ENCODE data around the gene MYNN.
"Not testable (repeated sequence)": the region's sequence is repeated elsewhere in the genome, so short reads cannot be mapped to it uniquely, and the experiment has no call there.

MYNN gene

DNA sequence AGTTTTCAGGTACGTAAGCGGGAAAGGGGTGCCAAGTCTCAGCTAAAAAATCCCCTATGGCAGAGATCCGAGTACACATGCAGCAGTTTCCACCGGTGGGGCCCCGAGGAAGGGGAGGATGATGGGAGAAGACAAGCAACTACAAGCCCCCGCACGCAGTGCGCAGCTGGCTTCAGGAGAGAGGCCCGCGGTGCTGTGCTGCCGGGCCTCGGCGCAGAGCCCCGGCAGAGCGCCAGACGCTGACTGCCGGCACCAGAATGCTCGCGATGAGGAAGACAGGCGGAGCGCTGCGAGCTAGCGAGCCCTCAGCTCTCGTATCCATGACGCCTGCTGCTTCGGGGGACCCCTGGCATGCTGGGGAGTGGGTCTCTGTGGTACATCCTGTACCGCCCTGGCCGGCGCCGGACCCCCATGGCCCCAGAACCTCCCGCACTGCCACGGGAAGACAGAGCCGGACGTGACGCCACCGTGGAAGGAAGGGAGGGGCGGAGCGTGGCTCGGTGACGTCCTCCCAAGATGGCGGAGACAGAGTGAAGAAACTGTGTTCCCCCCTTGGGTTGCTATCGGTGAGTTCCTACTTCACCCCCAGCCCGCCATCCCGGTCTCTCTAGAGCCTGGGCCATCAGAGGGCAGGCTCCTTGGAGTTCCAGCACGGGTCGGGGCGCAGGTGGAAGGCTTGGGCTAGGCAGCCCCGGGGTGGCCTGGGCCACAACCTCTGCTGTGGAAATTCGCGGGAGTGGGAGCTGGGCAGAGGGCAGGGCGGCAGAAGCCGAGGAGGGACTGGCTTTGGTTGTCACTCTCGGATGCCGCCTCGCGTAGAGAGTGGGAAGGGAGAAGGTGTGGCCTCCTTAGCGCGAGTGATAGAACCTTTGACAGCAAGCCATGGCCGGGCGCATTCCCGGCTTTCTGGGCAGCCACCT lies at the start of gene MYNN:
MYNN (plus strand) TSS at position 500 of the 920 bp plus-strand sequence. CDS start 900 bp downstream, outside the sequence.
- DNase-seq (ENCODE audit: low spot score), result peak; percentile 84

DNA sequence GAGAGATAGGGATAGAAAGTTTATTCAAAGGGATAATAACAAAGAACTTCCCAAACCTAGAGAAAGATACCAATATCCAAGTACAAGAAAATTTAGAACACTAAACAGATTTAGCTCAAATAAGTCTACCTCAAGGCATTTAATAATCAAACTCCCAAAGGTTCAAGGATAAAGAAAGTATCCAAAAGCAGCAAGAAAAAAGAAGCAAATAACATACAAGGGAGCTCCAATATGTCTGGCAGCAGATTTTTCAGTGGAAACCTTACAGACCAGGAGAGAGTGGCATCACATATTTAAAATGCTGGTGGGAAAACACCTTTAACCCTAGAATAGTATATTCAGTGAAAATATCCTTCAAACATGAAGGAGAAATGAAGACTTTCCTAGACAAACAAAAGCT lies 41.3 kb upstream of the MYNN start:
- DNase-seq (ENCODE audit: low spot score), result not testable (repeated sequence)

DNA sequence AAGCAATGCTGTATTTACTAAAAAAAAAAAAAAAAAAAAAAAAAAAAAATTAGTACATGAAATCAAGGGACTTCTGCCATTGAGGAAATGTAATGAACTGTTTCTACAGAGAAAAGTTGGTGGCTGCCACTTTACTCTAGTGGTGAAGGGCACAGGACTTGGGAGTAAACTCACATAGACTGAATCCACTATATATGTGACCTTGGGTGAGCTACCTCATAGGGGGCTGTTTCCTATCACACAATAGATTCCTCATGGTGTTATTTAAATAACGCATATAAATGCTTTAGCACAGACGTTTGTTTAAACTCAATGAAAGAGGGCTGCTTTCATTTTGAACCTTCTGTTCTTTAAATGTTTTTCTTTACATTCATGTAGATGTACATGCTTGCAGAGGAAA lies 34.1 kb upstream of the MYNN start:
- no peak for DNase-seq (ENCODE audit: low spot score)

DNA sequence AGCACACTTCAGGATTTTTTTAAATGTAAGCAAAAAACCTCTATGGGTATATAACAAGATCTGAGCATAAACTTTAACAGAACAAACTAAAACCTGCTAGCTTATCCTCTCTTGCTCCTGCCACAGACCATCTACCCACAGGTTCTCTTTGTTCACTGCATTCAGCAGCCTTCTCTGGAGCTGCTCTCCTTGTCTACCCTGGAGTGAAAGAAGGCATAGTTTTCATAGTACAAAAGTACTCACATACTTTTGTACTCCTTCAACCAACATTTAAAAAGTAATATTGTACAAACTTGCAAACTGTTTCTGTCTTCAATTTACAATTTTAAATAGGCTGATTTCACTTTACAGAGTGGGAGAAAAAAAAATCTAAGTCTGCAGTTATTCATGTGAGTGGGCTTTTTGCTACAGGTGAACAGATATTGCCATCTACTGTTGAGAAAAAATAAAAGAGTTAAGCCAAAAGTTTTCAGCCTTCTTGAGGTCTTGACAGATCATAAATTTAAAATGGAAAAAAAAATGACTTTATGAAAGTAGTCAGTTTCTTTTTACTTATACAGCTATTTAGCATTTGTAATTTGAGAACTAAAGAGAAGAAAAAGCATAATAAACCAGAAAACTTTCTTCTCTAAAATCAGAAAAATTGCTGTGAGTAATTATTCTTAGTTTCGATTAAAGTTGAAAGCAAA lies 28.7 kb upstream of the MYNN start:
- no peak for DNase-seq (ENCODE audit: low spot score)

DNA sequence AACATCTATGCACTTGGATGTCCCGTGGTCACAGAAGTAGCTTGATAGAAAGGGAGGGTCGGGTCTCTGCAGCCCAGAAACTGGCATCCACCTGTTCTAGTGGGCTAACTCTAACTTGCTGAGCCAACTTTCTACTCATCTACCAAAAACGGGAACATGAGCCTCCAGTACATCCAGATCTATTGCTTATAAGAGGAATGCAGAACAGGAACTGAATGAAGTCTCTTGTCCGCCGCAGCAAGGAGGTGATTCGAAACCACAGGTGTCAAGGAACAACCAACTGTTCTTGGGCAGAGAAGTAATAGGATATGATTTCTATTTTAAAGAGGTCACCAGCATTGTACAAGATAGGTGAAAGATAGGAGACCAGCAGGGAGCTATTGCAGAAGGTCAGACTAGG lies 26.3 kb upstream of the MYNN start:
- DNase-seq (ENCODE audit: low spot score), result no peak

DNA sequence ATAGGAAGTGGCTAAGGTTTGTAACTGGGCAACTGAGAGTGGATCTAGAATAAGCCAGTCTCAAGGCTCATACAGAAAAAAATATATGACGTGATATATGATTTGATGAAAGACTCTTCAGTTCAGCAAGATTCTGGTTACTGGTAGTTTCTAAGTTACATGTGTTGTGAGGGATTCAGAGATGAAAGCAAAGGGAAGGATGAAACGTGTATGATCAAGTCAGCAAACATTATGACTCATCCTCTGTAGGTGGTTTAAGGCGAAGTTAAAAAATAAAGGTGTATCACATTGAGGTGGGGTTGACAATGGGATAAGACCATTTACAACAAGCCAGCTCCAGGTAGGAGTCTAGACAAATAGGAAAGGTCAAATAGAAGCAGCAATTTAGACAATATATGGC lies 24.5 kb upstream of the MYNN start:
- DNase-seq (ENCODE audit: low spot score), result no peak

DNA sequence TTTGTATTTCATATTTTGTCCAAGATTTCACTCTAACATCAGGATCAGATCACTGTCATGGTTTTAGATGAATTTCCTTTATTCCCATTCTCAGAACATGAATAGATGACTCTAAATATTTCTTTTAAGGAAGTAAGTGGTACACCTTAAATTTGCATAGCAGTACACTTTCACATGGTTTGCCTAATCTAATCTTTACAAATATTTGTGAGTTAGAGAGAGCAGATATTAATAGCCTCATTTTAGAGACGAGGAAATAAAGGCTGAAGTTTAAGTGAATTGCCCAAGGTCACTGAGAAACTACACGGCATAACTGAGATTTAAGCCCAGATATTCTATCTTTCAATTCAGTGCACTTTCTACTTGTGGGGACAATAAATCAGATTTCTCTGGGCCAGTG lies 22.5 kb upstream of the MYNN start:
- DNase-seq (ENCODE audit: low spot score), result no peak

DNA sequence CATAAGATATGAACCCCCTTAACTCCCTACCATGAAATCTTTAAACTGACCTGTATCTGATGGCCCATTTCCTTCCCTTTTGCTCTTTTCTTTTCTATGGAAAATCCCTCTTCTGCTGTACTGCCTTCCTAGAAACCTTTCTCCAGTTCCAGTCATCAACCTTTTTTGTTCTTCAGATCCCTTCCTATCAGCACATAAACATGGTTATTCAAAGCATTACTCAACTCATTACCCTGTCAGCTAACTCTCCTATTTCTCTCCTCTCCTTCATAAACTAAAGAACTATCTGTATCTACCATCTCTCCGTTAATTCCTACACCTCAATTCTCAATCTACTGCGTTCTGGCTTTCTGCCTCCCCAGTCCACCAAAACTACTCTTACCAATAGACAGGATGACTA lies 21.3 kb upstream of the MYNN start:
- no peak for DNase-seq (ENCODE audit: low spot score)

DNA sequence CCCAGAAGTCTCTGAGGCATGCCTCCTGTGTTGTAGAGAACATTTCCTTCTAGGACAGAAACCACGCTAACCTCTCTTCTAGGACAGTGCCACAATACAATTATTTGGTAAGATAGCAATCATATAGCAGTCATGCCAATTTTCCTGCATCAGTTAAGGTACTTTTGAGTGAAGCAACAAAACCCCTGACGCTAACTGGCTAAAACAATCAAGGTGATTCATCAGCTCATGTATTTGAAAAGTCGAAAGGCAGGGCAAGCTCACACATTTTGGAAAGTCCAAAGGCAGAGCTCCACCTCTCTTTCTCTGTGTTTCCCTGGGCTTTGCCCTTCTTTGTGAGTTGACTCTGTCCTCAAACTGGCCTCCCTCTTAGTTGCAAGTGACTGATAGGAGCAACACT lies 18.5 kb upstream of the MYNN start:
- DNase-seq (ENCODE audit: low spot score), result no peak

DNA sequence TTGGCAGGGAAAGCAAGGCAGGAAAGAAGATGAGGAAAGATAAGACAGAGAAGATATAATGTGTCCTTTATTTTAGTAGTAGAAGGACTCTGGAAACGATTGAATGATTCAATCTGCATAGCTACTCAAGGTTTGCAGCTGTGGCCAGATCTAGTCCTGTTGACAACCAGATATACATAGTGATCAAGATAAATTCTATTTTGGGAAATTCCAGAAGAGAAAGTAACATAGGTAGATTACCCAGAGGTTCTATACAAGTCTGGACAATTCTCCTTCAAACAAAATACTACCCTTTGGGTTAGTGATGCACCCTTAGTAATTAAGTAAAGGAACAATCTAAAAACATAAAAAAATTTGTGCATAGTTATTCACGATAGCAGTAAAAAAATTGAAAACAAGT lies 17.7 kb upstream of the MYNN start:
- DNase-seq (ENCODE audit: low spot score), result no peak

DNA sequence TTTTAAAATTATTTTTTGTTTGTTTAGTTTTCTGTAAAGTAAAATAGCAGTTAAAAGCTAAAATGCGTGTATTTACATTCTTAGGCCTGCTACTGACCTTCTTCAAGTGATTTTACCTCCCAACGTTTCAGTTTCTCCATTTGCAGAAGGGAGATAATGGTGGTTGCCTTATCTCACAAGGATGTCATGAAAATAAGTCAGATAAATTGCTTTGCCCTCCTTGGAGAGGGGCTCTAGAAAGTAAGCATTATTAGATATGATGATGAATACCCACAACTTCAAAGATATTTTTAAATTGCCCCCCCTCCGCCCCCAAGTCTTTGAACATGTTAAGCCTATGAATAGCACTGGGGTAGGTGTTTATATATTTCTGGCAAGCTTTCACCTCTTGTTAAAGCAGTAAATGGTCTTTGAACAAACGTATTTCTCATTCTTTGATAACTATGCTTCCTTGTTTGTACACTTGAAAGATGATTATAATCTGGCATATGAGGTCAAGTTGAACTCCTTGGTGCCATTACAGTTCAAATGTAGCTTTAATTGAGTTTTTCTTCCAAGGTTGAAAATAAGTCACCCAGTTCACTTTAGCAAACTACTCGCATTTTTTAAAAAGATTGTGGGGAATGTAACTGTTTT lies 14.7 kb upstream of the MYNN start:
- DNase-seq (ENCODE audit: low spot score), result no peak

DNA sequence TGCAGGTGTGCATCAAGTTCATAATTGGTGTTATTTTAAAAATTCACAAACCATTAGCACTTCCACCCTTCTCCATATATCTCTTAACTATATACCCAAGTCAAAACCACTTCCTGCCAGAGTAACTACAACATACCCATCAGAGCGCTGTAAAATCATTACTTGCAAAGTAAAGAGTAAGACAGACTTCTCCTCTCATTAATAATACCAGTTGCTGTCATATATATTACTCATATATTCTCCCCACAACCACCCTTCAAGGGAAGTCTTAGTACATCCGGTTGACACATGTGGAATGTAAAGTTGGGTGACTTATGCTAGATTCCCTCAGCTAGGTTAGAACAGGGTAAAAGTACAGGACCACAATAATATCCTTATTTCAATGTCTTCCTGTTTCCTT lies 13.9 kb upstream of the MYNN start:
- DNase-seq (ENCODE audit: low spot score), result no peak

DNA sequence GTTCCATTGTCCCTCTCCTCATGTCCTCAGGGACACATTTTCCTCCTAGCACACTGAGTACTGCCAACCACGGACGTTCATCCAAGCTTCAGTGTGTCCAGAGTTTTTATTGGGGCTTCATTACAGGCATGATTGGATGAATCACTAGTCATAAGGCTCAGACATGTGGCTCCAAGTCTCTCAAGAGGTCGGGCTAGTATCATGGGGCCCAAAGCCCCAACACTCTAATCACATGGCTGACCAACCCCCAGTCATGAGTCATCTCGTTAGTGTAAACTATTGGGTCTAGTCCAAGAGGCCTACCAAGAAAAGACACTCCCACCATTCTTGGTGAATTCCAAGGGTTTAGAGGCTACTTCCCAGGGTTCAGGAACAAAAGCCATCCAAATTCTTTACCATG lies 12.7 kb upstream of the MYNN start:
- no peak for DNase-seq (ENCODE audit: low spot score)

DNA sequence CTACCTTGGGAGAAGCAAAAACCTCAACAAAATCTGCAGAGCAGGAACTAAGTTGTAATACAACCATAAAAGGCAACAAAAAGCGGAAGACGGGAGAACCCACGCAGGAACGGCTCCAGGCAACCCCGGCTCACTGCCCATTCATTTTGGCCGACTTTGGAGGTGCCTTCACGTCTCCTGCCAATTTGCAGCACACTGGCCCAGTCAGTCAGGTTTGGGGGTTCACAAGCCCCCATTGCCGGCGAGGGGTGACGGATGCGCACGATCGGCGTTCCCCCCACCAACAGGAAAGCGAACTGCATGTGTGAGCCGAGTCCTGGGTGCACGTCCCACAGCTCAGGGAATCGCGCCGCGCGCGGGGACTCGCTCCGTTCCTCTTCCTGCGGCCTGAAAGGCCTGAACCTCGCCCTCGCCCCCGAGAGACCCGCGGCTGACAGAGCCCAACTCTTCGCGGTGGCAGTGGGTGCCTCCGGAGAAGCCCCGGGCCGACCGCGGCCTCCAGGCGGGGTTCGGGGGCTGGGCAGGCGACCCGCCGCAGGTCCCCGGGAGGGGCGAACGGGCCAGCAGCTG lies 8.8 kb upstream of the MYNN start:
- DNase-seq (ENCODE audit: low spot score), result peak; percentile 57

DNA sequence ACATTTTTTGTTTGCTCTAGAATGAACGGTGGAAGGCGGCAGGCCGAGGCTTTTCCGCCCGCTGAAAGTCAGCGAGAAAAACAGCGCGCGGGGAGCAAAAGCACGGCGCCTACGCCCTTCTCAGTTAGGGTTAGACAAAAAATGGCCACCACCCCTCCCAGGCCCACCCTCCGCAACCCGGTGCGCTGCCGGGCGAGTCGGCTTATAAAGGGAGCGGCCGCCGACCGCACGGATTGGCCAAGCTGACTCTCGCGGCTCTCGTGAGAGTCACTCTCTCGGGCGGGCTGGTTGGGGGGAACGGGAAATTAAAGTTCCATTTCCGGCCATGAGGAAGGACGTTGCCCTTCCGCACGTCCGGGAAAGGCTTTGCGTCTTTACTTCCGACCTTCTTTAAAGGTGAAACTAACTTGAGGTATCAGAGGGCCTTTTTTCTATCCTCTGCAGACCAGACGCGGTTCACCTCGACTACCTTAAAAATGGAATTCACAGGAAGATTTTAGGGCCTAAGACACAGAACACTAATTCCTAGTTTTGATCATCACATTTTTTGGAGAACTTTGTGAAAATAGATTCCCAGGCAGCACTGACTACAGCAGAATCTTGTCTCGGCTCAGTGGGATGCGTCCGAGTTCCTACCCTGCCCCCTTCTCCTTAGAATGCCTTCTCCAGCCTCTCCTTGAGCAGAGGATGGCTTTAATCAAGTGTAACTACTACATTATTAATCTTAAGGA lies 8.1 kb upstream of the MYNN start, which contains the start of gene TERC:
TERC (minus strand) TSS at position 179 of the 731 bp plus-strand sequence.
- DNase-seq (ENCODE audit: low spot score), result peak; percentile 87

DNA sequence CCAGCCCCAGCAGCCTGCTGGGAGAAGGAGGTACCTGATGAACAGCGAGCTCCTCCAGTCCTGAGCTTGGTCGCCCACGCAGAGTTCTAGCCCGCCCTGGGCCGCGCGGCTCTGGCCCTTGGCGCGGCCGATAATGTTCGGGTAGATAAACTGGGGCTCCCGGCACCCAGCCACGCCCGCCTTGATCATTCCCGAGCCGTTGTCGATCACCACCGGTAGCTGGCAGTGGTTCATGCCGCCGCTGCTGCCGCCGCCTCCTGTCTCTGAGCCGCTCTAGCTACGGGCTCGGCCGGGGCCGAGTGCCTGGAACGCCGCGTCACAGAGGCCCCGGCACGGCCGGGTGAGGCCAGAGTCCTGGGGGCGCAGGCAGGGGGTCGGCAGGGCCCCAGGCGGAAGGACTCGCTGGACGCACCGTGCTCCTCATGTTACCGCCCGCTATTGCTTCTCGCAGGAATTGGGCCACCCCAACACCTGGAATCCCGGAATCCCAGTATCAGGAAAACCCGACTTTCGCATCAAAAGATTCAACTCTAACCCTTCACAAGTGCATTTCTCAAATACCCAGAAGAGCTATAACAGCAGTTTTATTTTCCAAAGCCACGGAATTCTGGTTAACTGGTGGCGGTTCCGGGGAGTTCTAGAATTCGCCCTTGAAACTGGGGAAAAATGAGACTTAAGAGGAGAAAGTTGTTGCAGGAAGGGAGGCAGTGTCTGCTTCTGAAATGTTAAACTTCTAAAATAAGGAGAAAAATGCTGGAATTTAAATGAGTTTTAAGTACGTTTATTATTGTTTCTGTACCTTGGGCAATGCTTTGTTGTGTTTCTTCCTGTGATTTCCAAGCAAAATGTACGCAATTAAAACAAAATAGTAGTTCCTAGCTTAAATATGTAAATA lies 3.7 kb upstream of the MYNN start, which contains the start of gene ACTRT3:
ACTRT3 (minus strand) TSS at position 275 of the 895 bp plus-strand sequence; CDS start at position 234, 41 bp downstream.
- DNase-seq (ENCODE audit: low spot score), result peak; percentile 55

DNA sequence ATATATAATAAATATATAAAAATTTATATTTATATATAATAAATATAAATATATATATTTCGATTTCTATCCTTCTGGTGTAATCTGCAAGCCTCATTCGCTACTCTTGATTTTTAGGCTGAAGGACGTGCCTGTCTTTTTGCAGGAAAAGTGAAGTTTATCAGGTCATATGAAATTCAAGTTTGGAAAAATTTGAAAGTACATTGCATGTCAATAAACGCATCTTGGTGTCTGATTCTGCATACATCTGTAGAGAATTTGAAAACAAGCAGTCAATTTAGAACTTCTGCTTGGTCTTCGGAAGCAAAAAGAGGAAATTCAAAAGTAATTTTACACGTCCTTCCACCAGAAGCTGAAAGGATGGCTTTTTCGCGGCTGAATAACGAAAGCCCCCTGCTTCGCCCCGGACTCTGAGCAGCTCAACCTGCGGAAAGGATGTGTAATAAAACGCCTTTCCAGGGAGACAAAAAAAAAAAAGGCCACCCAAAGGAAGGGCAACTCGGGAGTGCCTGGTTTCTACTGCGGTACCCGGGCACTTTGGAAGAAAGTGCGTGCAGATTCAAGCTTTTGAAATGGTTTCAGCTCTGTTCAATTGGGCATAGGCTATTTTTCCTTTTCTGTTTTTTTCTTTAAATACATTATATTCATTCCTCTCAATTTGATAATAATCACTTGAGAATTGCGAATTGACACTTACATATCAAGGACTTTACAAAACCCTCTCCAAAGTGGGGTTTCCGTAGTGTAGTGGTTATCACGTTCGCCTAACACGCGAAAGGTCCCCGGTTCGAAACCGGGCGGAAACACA lies 1.5 kb upstream of the MYNN start:
- peak; percentile 21 for DNase-seq (ENCODE audit: low spot score)

DNA sequence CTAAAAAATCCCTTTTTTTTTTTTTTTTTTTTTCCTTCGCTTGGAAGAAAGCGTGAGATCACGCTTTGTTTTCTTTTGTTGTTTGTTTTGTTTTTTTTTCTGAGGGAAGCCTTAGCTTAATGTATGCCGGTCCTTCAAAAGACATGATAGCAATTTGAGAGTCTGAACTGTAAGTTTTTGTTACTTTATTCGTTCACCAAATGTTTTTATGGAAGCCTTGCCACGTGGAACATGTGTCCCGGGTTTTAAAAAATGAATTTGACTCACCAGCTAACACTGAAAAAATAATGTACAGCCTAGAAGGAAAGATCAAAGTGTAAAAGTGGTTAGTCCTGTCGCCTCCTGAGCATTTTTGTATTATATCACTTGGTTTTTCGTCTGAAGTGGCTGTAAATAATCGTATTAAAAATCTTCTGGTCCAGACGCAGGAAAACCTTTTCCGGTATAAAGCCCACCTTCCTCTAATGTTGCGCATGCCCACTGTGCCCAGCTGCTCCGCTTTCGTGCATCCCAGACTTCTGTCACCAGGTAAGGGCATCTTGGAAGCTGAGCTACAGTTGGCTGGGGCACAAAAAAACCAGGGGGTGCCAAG lies 795 bp upstream of the MYNN start:
- DNase-seq (ENCODE audit: low spot score), result peak; percentile 54

DNA sequence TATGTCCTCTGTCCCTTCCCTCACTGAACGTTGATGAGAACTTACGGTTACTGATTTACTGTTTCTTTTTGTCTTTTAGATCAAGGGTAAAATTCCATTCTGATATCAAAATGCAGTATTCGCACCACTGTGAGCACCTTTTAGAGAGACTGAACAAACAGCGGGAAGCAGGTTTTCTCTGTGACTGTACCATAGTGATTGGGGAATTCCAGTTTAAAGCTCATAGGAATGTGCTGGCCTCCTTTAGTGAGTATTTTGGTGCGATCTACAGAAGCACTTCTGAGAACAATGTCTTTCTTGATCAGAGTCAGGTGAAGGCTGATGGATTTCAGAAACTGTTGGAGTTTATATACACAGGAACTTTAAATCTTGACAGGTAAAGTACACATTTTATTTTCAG lies 990 bp downstream of the MYNN start:
- DNase-seq (ENCODE audit: low spot score), result no peak
